ENCODE measurements around the gene GSTM5.
"Not testable (repeated sequence)": the region's sequence is repeated elsewhere in the genome, so short reads cannot be mapped to it uniquely, and the experiment has no call there.

Gene GSTM5

GRCh38 chr1:109711593-109712320, at the start of gene GSTM5:
GSTM5 (plus strand) TSS chr1:109712251; CDS start chr1:109712313, 62 bp downstream.
- DNase-seq (ENCODE audit: low read depth): not testable (repeated sequence)

GRCh38 chr1:109664671-109665070, 47.4 kb upstream of the GSTM5 start:
- DNase-seq (ENCODE audit: low read depth): no peak

GRCh38 chr1:109667452-109668122, 44.5 kb upstream of the GSTM5 start, which contains the start of gene GSTM2:
GSTM2 (plus strand) TSS chr1:109668057; CDS start chr1:109668116, 59 bp downstream.
- peak; percentile 52 for DNase-seq (ENCODE audit: low read depth)

GRCh38 chr1:109668123-109668775, 43.8 kb upstream of the GSTM5 start:
- DNase-seq (ENCODE audit: low read depth): no peak

GRCh38 chr1:109669246-109669948, 42.7 kb upstream of the GSTM5 start:
- DNase-seq (ENCODE audit: low read depth): no peak

GRCh38 chr1:109669949-109670302, 42.1 kb upstream of the GSTM5 start:
- not testable (repeated sequence) for DNase-seq (ENCODE audit: low read depth)

- DNase-seq (ENCODE audit: low read depth): no peak
Observed at GRCh38 chr1:109671067-109671466, 41.0 kb upstream of the GSTM5 start.

GRCh38 chr1:109673861-109674260, 38.2 kb upstream of the GSTM5 start:
- DNase-seq (ENCODE audit: low read depth): not testable (repeated sequence)

GRCh38 chr1:109676683-109677381, 35.2 kb upstream of the GSTM5 start:
- DNase-seq (ENCODE audit: low read depth): not testable (repeated sequence)

- DNase-seq (ENCODE audit: low read depth): no peak
Observed at GRCh38 chr1:109677459-109677858, 34.6 kb upstream of the GSTM5 start.

- not testable (repeated sequence) for DNase-seq (ENCODE audit: low read depth)
Observed at GRCh38 chr1:109678637-109679036, 33.4 kb upstream of the GSTM5 start.

- DNase-seq (ENCODE audit: low read depth): not testable (repeated sequence)
Observed at GRCh38 chr1:109684777-109685176, 27.3 kb upstream of the GSTM5 start.

- not testable (repeated sequence) for DNase-seq (ENCODE audit: low read depth)
Observed at GRCh38 chr1:109685399-109685798, 26.7 kb upstream of the GSTM5 start.

GRCh38 chr1:109685890-109686289, 26.2 kb upstream of the GSTM5 start:
- not testable (repeated sequence) for DNase-seq (ENCODE audit: low read depth)

GRCh38 chr1:109687109-109687508, 24.9 kb upstream of the GSTM5 start:
- not testable (repeated sequence) for DNase-seq (ENCODE audit: low read depth)

GRCh38 chr1:109687641-109688499, 24.2 kb upstream of the GSTM5 start, which contains the start of gene GSTM1:
GSTM1 (plus strand) TSS chr1:109687817; CDS start chr1:109687874, 57 bp downstream.
- no peak for DNase-seq (ENCODE audit: low read depth)

- DNase-seq (ENCODE audit: low read depth): no peak
Observed at GRCh38 chr1:109689844-109690405, 22.1 kb upstream of the GSTM5 start.

GRCh38 chr1:109691759-109692158, 20.3 kb upstream of the GSTM5 start:
- DNase-seq (ENCODE audit: low read depth): no peak

GRCh38 chr1:109694400-109694799, 17.7 kb upstream of the GSTM5 start:
- DNase-seq (ENCODE audit: low read depth): not testable (repeated sequence)

GRCh38 chr1:109695138-109695537, 16.9 kb upstream of the GSTM5 start:
- DNase-seq (ENCODE audit: low read depth): not testable (repeated sequence)
